Hepatocyte (in vitro differentiated cells): ENCODE results near the gene SNED1. TPM values are rescaled to one million over a fixed set of nuclear protein-coding genes. Genes with fewer than 3 reads are reported as not detected.

Experiments
- DNase-seq: peaks from one replicate; pipeline ENCODE4 v3.0.0-alpha.2; 2016; ENCODE audit warnings: low spot score
- H2AFZ ChIP-seq: fragments of 200-600 bp; sonication (generic); 2 replicates; pipeline ENCODE4 v1.6.0; 2016; ENCODE audit warnings: antibody characterized with exemption, mild to moderate bottlenecking
- H3K27ac ChIP-seq: fragments of 200-600 bp; sonication (generic); 2 replicates; pipeline ENCODE4 v1.5.1; 2016; ENCODE audit warnings: mild to moderate bottlenecking
- H3K27me3 ChIP-seq: fragments of 200-600 bp; sonication (generic); 2 replicates; pipeline ENCODE4 v1.6.1; 2016
- H3K36me3 ChIP-seq: fragments of 200-600 bp; sonication (generic); replicated peaks from 2 replicates; pipeline ENCODE4 v1.5.1; 2016; ENCODE audit warnings: low read depth; ENCODE audit not compliant: insufficient read depth
- H3K4me1 ChIP-seq: fragments of 200-600 bp; sonication (generic); 2 replicates; pipeline ENCODE4 v1.5.1; 2016; ENCODE audit warnings: mild to moderate bottlenecking, moderate library complexity; ENCODE audit not compliant: insufficient read depth
- H3K4me2 ChIP-seq: fragments of 200-600 bp; sonication (generic); 2 replicates; pipeline ENCODE4 v1.6.0; 2016
- H3K4me3 ChIP-seq: fragments of 200-600 bp; sonication (generic); 2 replicates; pipeline ENCODE4 v1.5.1; 2016; ENCODE audit warnings: mild to moderate bottlenecking
- H3K79me2 ChIP-seq: fragments of 200-600 bp; sonication (generic); 2 replicates; pipeline ENCODE4 v1.6.0; 2017; ENCODE audit warnings: mild to moderate bottlenecking
- H3K9me2 ChIP-seq: fragments of 200-600 bp; sonication (generic); replicated peaks from 2 replicates; pipeline ENCODE4 v1.6.0; 2017; ENCODE audit warnings: mild to moderate bottlenecking; ENCODE audit not compliant: insufficient read depth
- H3K9me3 ChIP-seq: fragments of 200-600 bp; sonication (generic); 2 replicates; pipeline ENCODE4 v1.5.1; 2016; ENCODE audit warnings: low read depth, mild to moderate bottlenecking
- H4K20me1 ChIP-seq: fragments of 200-600 bp; sonication (generic); 2 replicates; pipeline ENCODE4 v1.6.0; 2016; ENCODE audit warnings: mild to moderate bottlenecking; ENCODE audit not compliant: insufficient read depth, poor library complexity, severe bottlenecking
- EZH2 ChIP-seq: fragments of 200-600 bp; sonication (generic); IDR thresholded peaks from 2 replicates; pipeline ENCODE4 v1.6.1; 2016; ENCODE audit warnings: antibody characterized with exemption, mild to moderate bottlenecking, borderline replicate concordance
- EZH2phosphoT487 ChIP-seq: fragments of 200-600 bp; sonication (generic); IDR thresholded peaks from one replicate; pipeline ENCODE4 v1.6.1; 2018; ENCODE audit warnings: antibody characterized with exemption, mild to moderate bottlenecking, low read depth, moderate library complexity; ENCODE audit not compliant: unreplicated experiment, severe bottlenecking
- WGBS: methylation state at CpG from one replicate; pipeline ENCODE4 v1.1.6; 2016; ENCODE audit warnings: low lambda C conversion rate; ENCODE audit errors: missing lambda C conversion rate; 5-methylcytosine and 5-hydroxymethylcytosine counted together
- polyA plus RNA-seq: library from polyadenylated mRNA; unstranded; fragments of >200 nt; fragmentation: Nextera tagmentation; extraction: Ambion mirVana; gene quantifications from 2 replicates; pipeline ENCODE4 v1.2.1, GENCODE V29; 2016
- total RNA-seq: library from RNA; depleted of rRNA; stranded (reverse); fragments of >200 nt; gene quantifications from 2 replicates; pipeline ENCODE4 v1.2.3, GENCODE V29; 2014
- TF ChIP-seq, protein P1 (sequence below): fragments of 200-600 bp; sonication (generic); IDR thresholded peaks from 2 replicates; pipeline ENCODE4 v1.5.1; 2016; ENCODE audit warnings: antibody characterized with exemption, mild to moderate bottlenecking; ENCODE audit not compliant: poor library complexity

SNED1 gene
- total and polyA plus RNA-seq, 2 experiments from 2014 or later, result 4.6 to 6.5 TPM

DNA sequence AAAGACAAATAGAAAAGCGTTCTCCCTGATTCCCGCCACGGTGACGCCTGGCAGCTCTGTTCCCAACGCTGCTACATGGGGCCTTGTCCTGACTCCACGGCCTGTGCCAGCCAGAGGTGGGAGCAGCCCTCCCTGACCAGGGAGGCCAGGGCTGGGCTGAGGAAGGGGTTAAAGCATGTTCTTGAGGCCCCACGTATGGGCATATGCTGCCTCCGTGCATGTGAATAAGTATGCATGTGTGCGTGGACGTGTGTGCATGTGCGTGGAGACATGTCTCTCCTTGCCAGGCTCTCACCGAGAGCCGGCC, 1.6 kb upstream of the SNED1 start:
- Histone ChIP-seq H3K27me3 (peaks cover 12% of the 10 kb centered on the region), H3K4me2 (no peak overlapping the region), H2AFZ (no peak overlapping the region), H4K20me1 (no peaks in the 10 kb centered on the region), H3K4me3 (no peak overlapping the region), H3K9me3 (no peaks in the 10 kb centered on the region), H3K36me3 (no peaks in the 10 kb centered on the region), H3K4me1 (peaks cover 35% of the 10 kb centered on the region), H3K9me2 (no peaks in the 10 kb centered on the region), H3K27ac (no peak overlapping the region), H3K79me2 (no peaks in the 10 kb centered on the region)
- no peak for TF ChIP-seq EZH2phosphoT487
- TF ChIP-seq, protein P1, sequence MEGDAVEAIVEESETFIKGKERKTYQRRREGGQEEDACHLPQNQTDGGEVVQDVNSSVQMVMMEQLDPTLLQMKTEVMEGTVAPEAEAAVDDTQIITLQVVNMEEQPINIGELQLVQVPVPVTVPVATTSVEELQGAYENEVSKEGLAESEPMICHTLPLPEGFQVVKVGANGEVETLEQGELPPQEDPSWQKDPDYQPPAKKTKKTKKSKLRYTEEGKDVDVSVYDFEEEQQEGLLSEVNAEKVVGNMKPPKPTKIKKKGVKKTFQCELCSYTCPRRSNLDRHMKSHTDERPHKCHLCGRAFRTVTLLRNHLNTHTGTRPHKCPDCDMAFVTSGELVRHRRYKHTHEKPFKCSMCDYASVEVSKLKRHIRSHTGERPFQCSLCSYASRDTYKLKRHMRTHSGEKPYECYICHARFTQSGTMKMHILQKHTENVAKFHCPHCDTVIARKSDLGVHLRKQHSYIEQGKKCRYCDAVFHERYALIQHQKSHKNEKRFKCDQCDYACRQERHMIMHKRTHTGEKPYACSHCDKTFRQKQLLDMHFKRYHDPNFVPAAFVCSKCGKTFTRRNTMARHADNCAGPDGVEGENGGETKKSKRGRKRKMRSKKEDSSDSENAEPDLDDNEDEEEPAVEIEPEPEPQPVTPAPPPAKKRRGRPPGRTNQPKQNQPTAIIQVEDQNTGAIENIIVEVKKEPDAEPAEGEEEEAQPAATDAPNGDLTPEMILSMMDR, result no peak
- TF ChIP-seq EZH2, result no peak
- DNase-seq, result no peak
- WGBS, result 84% methylated on average over 13 of the region's 13 CpGs

DNA sequence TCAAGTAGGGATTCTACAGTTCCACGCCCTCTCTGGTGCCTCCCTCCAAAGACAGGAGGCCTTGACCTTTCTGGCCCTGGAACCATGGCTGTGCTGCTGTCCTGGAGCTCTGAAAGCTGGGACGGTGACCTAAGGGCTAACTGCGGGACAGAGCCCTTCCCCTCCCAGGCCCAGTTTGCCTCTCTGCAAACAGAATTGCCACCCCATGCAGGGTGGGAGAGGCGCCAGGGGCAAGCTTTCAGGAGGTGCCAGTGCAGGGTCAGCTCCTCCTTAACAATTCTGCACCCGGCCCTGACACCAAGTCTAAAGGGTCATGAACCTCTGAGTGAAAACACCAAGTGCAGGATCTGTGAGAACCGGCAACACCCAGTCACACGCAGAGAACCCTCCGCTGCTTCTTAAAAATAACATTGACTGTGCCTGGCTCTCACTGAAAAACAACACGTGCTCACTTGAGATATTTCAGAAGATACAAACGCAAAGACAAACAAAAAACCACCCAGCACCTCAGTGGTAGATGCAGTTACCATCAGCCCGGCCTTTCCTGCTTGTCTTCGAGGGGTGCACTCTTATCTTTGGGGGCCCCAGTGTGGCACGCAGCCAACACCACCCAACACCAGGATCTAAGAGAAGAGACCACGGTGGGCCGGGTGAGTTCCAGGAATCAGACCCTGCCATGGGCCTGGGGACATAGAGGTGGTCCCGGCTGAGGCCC, 1.1 kb upstream of the SNED1 start:
- H3K27me3 ChIP-seq, result peaks cover 12% of the 10 kb centered on the region
- H2AFZ ChIP-seq, result no peak overlapping the region
- TF ChIP-seq, protein P1, result no peak
- TF ChIP-seq EZH2phosphoT487, result no peak
- no peak for TF ChIP-seq EZH2
- H3K4me1 ChIP-seq, result peaks cover 35% of the 10 kb centered on the region
- no peaks in the 10 kb centered on the region for H3K79me2 ChIP-seq
- no peaks in the 10 kb centered on the region for H3K9me2 ChIP-seq
- peak overlapping the region; percentile 84 for H3K4me2 ChIP-seq
- 73% methylated on average over 16 of the region's 16 CpGs for WGBS
- H3K27ac ChIP-seq, result no peak overlapping the region
- no peak for DNase-seq
- no peaks in the 10 kb centered on the region for H4K20me1 ChIP-seq
- H3K36me3 ChIP-seq, result no peaks in the 10 kb centered on the region
- no peak overlapping the region for H3K4me3 ChIP-seq
- H3K9me3 ChIP-seq, result no peaks in the 10 kb centered on the region

DNA sequence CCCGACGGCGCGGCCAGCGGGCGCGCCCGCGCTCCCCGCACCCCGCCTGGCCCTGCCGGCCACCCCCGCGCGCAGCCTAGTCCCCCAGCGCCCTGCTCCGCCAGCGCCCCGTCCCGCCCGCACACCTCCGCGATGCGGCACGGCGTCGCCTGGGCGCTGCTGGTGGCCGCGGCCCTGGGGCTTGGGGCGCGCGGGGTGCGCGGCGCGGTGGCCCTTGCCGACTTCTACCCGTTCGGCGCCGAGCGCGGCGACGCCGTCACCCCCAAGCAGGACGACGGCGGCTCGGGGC, 232 bp downstream of the SNED1 start:
- Histone ChIP-seq H3K36me3 (no peaks in the 10 kb centered on the region), H3K27me3 (peaks cover 12% of the 10 kb centered on the region), H3K4me3 (peak overlapping the region; percentile 26), H2AFZ (no peak overlapping the region), H4K20me1 (no peaks in the 10 kb centered on the region), H3K4me2 (peak overlapping the region; percentile 84), H3K9me2 (no peaks in the 10 kb centered on the region), H3K4me1 (peaks cover 35% of the 10 kb centered on the region), H3K9me3 (no peaks in the 10 kb centered on the region), H3K27ac (no peak overlapping the region), H3K79me2 (no peaks in the 10 kb centered on the region)
- no peak for TF ChIP-seq EZH2
- TF ChIP-seq, protein P1, result no peak
- TF ChIP-seq EZH2phosphoT487, result no peak
- DNase-seq, result no peak
- WGBS, result 1% methylated on average over 43 of the region's 51 CpGs
